SU-DHL-6 (cell line): Measurements from ENCODE around the gene FEZF2.

Experiments used
- H2AFZ ChIP-seq: fragments of 200-600 bp; sonication (generic); 2 replicates; pipeline ENCODE4 v1.6.1; 2014; ENCODE audit warnings: low read depth, mild to moderate bottlenecking, moderate library complexity, mixed read lengths, antibody characterized with exemption, low read length; ENCODE audit not compliant: severe bottlenecking
- H3F3A ChIP-seq: fragments of 200-600 bp; shearing (Covaris generic); 2 replicates; pipeline ENCODE4 v1.6.0; 2016; ENCODE audit warnings: antibody characterized with exemption, mild to moderate bottlenecking; ENCODE audit not compliant: insufficient read depth
- H3K27ac ChIP-seq: fragments of 200-600 bp; sonication (generic); 2 replicates; pipeline ENCODE4 v1.5.1; 2016; ENCODE audit warnings: low read depth, mild to moderate bottlenecking, low read length, moderate library complexity, mixed read lengths
- H3K27me3 ChIP-seq: fragments of 200-600 bp; sonication (generic), shearing (Covaris generic); 2 replicates; pipeline ENCODE4 v1.6.0; 2014; ENCODE audit warnings: mild to moderate bottlenecking, low read length
- H3K36me3 ChIP-seq: fragments of 200-600 bp; sonication (generic); 2 replicates; pipeline ENCODE4 v1.6.1; 2014; ENCODE audit warnings: mild to moderate bottlenecking, low read length, mixed read lengths
- H3K4me2 ChIP-seq: fragments of 300-600, 200-600 bp; shearing (Covaris generic), sonication (generic); 2 replicates; pipeline ENCODE4 v1.6.0; 2014; ENCODE audit warnings: low read length, low read depth, mild to moderate bottlenecking; ENCODE audit not compliant: poor library complexity, severe bottlenecking
- H3K4me3 ChIP-seq: fragments of 200-600 bp; sonication (generic); 2 replicates; pipeline ENCODE4 v1.5.1; 2014; ENCODE audit warnings: antibody characterized with exemption, low read length, mild to moderate bottlenecking, mixed read lengths; ENCODE audit not compliant: insufficient read depth, poor library complexity, severe bottlenecking
- H3K79me2 ChIP-seq: fragments of 200-600 bp; sonication (generic); 2 replicates; pipeline ENCODE4 v1.6.1; 2014; ENCODE audit warnings: mild to moderate bottlenecking, low read length, moderate library complexity; ENCODE audit not compliant: insufficient read depth
- H3K9ac ChIP-seq: fragments of 200-600 bp; sonication (generic); 2 replicates; pipeline ENCODE4 v1.7.0; 2014; ENCODE audit warnings: mild to moderate bottlenecking, low read length
- H3K9me2 ChIP-seq: fragments of 200-600 bp; sonication (generic); replicated peaks from 2 replicates; pipeline ENCODE4 v1.6.1; 2014; ENCODE audit warnings: low read length; ENCODE audit not compliant: insufficient read depth
- H3K9me3 ChIP-seq: fragments of 200-600 bp; sonication (generic); 2 replicates; pipeline ENCODE4 v1.6.1; 2014; ENCODE audit warnings: low read length, mixed read lengths; ENCODE audit not compliant: insufficient read depth
- H4K20me1 ChIP-seq: fragments of 200-600 bp; sonication (generic); 2 replicates; pipeline ENCODE4 v1.6.1; 2014; ENCODE audit warnings: low read depth, mild to moderate bottlenecking, antibody characterized with exemption, low read length, moderate library complexity, mixed read lengths
- CTCF ChIP-seq: fragments of 200-600 bp; sonication (generic); IDR thresholded peaks from one replicate; pipeline ENCODE4 v1.5.1; 2017; ENCODE audit warnings: antibody characterized with exemption, mild to moderate bottlenecking, low read length, moderate library complexity; ENCODE audit not compliant: insufficient read depth, poor library complexity, severe bottlenecking
- EZH2phosphoT487 ChIP-seq: fragments of 200-600 bp; sonication (generic), shearing (Covaris generic); conservative IDR thresholded peaks from 2 replicates; pipeline ENCODE4 v1.6.1; 2018; ENCODE audit warnings: mild to moderate bottlenecking, antibody characterized with exemption, low read length, moderate library complexity, mixed read lengths

FEZF2 gene

GRCh38 chr3:62364191-62364590, 9.2 kb downstream of the FEZF2 start:
- no peaks in the 10 kb centered on the region for H3K27me3 ChIP-seq
- H3K36me3 ChIP-seq, result no peaks in the 10 kb centered on the region
- H3K27ac ChIP-seq, result no peak overlapping the region
- no peak overlapping the region for H3K4me2 ChIP-seq
- no peak overlapping the region for H3K4me3 ChIP-seq
- H3K9ac ChIP-seq, result no peak overlapping the region
- no peaks in the 10 kb centered on the region for H3K9me3 ChIP-seq
- no peak overlapping the region for H2AFZ ChIP-seq
- no peaks in the 10 kb centered on the region for H3F3A ChIP-seq
- TF ChIP-seq EZH2phosphoT487, result no peak
- TF ChIP-seq CTCF, result no peak
- H3K9me2 ChIP-seq, result no peaks in the 10 kb centered on the region
- H3K79me2 ChIP-seq, result no peaks in the 10 kb centered on the region
- H4K20me1 ChIP-seq, result no peaks in the 10 kb centered on the region

GRCh38 chr3:62363275-62363674, 10.1 kb downstream of the FEZF2 start:
- Histone ChIP-seq H3K27me3 (no peaks in the 10 kb centered on the region), H2AFZ (no peak overlapping the region), H3K4me3 (no peak overlapping the region), H3F3A (no peaks in the 10 kb centered on the region), H3K9ac (no peak overlapping the region), H3K79me2 (no peaks in the 10 kb centered on the region), H3K9me3 (no peaks in the 10 kb centered on the region), H3K4me2 (no peak overlapping the region), H4K20me1 (no peaks in the 10 kb centered on the region), H3K36me3 (no peaks in the 10 kb centered on the region), H3K27ac (no peak overlapping the region), H3K9me2 (no peaks in the 10 kb centered on the region)
- no peak for TF ChIP-seq CTCF
- TF ChIP-seq EZH2phosphoT487, result no peak

- Histone ChIP-seq H3K9me2 (no peaks in the 10 kb centered on the region), H2AFZ (no peak overlapping the region), H3F3A (no peaks in the 10 kb centered on the region), H3K4me3 (no peak overlapping the region), H4K20me1 (no peaks in the 10 kb centered on the region), H3K9me3 (no peaks in the 10 kb centered on the region), H3K4me2 (no peak overlapping the region), H3K36me3 (no peaks in the 10 kb centered on the region), H3K27me3 (no peaks in the 10 kb centered on the region), H3K9ac (no peak overlapping the region), H3K27ac (no peak overlapping the region), H3K79me2 (no peaks in the 10 kb centered on the region)
- TF ChIP-seq CTCF, result no peak
- TF ChIP-seq EZH2phosphoT487, result no peak
Measured at GRCh38 chr3:62361824-62362223, 11.5 kb downstream of the FEZF2 start.
